HG03045 (cell line): ENCODE data around the gene SRRM5.
"Not testable (repeated sequence)": the region's sequence is repeated elsewhere in the genome, so short reads cannot be mapped to it uniquely, and the experiment has no call there.

Source experiments
- ATAC-seq: cut with Tn5 transposase; IDR thresholded peaks from one replicate; pipeline ENCODE4 v1.9.1; 2021; ENCODE audit warnings: mild to moderate bottlenecking, moderate library complexity; ENCODE audit not compliant: unreplicated experiment

The SRRM5 gene

DNA sequence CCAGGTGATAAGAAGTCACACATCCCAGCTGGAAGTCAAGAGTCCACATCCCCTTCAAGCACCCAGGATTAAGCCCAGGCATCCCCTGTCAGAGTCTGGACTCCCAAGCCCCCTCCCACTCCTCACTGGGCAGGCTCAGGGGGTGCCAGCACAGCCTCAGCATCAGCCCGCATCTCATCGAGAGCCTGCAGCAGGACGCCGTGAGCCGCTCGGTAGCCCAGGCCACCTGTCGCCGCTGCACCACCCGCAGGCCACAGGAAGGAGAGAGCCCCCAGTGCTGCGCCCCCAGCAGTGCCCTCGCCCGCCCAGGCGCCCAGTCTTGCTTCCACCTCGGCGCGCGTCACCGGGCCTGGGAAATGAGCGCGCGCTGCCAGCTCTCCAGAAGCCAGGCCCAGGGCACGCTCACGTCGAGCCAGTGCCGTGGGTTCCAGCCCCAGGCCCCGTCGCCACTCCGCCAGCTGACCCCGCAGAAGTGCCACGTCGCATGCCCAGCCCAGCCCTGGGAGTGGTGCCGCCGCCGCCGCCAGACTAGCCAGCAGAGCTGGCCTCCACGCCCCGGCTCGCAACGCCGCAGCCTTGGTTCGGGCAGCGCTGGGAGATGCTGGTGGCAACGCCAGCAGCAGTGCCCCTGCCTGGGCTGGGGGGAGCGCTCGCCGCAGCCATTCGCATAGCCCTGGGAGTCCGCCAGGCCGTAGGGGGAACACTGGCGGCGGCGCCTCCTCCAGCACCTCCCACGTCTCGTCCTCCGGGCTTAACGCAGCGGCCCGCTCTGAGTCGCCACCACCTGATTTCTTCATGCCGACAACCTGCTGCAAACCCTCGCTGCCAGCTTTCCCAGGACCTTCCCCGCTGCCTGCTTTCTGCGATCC lies 19.8 kb upstream of the SRRM5 start:
- no peak for ATAC-seq

- ATAC-seq, result no peak
Observed at GRCh38 chr19:43592800-43593350, 19.0 kb upstream of the SRRM5 start.

GRCh38 chr19:43594081-43594697 lies 17.7 kb upstream of the SRRM5 start:
- ATAC-seq, result no peak

DNA sequence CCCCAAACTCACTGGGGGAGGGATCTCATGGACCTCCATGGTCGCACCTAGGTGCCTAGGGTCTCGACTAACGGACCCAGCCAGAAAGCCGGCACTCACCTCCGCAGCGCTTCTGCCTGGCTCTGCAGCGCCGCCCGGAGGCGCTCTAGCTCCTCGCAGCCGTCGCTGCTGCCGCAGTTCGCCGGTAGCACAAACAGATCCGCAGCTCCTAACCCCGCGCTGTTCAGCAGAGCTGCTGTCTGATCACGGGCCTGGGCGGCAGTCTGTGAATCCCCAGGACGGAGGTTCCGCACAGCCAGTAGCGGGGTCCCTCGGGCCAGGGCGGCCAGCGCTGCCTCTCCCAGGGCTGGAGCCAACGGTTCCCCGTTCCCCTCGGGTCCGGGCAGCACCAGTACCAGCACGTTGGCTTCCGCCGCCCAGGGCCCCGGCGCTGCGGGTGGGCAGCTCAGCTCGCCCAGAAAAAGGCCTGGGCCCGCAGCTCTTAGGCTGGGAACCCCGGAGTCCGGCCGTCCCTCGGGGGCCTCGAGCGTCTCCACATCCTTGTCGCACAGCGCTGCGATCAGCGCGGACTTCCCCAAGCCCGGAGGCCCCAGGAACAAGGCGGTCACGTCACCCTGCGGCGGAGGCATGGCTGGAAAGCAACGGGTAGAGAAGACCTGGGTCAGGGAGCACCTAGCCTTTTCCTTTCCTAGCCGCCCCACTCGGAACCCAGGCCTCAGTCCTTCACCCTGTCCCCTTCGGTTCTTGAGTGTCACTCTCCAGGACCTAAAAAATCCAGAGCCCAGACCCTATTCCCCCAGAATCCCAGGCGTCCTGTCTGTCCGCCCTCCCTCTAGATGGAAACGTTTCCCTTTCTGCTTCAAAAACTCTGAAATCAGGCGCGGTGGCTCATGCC lies 16.9 kb upstream of the SRRM5 start:
- ATAC-seq, result no peak

DNA sequence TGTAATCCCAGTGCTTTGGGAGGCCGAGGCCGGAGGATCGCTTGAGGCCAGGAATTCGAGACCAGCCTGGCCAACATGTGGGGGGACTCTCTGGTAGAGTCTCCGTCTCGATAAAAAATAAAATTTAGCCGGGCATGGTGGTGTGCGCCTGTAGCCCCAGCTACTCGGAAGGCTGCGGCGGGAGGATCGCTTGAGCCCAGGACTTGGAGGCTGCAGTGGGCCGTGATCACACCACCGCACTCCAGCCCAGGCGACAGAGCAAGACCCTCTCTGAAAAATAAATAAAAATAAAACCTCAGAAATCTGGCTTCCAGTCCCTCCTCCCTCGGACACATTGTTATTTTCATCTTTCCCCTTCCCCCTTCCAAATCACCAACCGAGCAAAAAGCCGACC lies 16.3 kb upstream of the SRRM5 start:
- ATAC-seq, result peak; percentile 9

- peak; percentile 79 for ATAC-seq
Observed at GRCh38 chr19:43595999-43596841, 15.7 kb upstream of the SRRM5 start, which contains the start of the genes IRGQ and ZNF576. IRGQ (minus strand) TSS chr19:43596134; CDS start chr19:43595338, 796 bp downstream. ZNF576 (plus strand) TSS chr19:43596595; CDS start chr19:43597109, 514 bp downstream.

DNA sequence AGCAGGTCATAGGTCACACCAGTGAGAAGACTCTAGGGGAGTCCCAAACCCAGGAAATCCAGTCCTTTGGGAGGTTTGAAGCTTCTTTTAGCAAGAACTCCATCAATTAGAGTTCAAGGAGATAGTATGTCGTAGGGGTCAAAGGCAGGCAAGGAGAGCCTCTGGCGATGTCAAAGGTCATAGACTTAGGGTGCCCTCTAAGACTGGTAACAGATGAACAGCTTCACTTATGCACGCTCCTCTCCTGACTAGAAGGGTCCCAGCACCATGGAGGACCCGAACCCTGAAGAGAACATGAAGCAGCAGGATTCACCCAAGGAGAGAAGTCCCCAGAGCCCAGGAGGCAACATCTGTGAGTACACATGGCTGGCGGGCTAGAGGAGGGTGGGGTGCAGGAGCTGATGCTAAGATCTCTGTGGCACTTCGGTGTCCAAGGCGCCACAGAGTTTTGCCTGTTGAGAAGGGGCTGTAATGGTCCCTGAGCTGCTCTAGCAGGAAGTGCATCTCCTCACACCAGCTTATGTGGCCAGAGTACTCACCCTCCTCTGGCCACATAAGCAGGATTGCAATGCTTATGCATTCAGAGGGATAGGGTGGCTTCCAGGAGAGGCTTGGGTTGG lies 14.9 kb upstream of the SRRM5 start:
- no peak for ATAC-seq

DNA sequence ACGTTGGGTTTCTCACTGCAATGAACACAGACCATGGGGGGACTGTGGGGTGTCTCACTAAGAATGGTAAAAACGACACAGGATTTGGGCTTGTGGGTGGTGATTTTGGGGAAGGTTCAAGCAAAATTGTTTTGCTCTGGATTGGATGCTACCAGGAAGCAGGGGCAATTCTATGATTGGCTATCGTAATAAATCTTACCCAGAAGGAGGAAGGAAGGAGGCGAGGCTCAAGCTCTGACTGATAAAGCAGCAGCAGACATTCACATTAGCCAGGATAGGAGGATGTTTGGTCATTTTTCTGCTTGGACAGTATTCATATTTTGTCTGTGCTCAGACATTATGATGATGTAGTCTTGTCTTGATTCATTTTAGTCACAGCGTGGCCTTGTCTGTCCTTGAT lies 14.0 kb upstream of the SRRM5 start:
- ATAC-seq, result no peak

DNA sequence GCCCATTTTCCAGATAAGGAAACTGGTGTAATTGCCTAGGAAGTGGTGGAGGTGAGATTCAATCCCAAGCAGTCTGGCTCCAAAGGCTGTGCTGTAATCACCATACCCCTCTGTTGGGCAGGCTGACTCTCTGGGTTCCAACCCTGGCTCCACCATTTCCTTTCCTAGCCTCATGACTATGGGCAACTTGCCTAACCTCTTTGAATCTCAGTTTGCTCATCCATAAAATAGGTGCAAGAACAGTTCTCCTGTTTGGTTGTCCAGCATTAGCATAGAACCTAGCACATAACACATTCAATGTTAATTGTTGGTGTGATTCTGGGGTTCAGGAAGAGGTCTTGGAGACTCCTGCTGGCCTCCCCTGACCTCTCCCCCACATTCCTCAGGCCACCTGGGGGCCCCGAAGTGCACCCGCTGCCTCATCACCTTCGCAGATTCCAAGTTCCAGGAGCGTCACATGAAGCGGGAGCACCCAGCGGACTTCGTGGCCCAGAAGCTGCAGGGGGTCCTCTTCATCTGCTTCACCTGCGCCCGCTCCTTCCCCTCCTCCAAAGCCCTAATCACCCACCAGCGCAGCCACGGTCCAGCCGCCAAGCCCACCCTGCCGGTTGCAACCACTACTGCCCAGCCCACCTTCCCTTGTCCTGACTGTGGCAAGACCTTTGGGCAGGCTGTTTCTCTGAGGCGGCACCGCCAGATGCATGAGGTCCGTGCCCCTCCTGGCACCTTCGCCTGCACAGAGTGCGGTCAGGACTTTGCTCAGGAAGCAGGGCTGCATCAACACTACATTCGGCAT lies 13.2 kb upstream of the SRRM5 start:
- no peak for ATAC-seq

GRCh38 chr19:43599635-43600295 lies 12.1 kb upstream of the SRRM5 start:
- ATAC-seq, result no peak

DNA sequence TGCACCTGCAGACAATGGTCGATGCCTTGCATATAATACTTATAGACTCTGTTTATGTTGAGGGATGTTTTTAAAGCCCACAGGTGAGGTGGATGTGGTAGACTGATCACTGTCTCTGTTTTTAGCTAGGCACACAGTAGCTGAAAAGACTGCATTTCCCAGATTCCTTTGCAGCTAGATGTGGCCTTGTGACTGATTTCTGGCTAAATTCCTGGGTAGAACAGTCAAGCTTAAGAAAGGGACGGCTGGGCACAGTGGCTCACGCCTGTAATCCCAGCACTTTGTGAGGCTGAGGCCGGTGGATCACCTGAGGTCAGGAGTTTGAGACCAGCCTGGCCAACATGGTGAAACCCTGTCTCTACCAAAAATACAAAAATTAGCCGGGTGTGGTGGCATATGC lies 11.6 kb upstream of the SRRM5 start:
- not testable (repeated sequence) for ATAC-seq

- ATAC-seq, result no peak
Observed at GRCh38 chr19:43605875-43606568, 5.9 kb upstream of the SRRM5 start.

- ATAC-seq, result no peak
Observed at GRCh38 chr19:43606569-43607229, 5.2 kb upstream of the SRRM5 start.

DNA sequence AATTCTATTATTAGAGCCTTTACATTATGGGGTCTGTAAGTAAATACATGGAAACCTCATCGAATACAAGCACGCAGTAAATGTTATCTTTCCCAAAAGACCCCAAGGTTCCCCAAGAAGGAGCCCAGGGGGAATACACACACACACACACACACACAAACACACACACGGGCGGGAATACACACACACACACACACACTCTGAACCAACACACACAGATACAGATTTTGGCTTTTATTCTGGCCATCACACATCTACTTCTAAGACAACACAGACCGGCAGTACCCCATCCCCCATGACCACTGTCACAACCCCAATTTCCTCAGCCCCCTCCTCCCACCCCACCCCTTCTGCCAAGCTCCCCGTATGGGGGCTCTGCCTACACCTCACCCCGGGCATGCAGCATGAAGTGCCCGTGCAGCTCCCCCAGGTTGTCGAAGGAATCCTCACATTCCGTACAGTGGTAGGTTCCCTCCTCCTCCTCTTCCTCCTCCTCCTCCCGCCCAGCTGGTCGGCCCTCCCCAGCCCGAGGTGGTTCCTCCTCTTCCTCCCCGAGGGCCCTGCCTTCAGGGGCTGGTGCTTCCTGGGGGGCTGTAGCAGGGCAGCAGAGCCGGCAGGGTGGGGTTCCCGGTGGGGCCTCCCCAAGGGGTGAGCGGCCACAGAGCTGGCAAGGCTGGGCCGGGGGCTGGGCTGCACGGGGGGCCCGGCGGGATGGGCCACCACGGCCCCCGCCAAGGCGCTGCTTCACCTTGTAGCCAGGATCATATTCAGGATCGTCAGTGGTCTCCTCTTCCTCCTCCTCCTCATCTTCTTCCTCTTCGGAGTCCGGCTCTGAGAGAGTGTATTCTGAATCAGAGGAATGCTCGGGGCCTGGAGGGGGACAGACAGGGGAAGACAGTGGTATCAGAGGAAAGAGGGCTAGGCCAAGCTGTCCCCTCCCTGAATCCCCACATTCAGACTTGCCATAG lies 4.4 kb upstream of the SRRM5 start:
- no peak for ATAC-seq

- no peak for ATAC-seq
Observed at GRCh38 chr19:43609872-43610271, 2.0 kb upstream of the SRRM5 start.

DNA sequence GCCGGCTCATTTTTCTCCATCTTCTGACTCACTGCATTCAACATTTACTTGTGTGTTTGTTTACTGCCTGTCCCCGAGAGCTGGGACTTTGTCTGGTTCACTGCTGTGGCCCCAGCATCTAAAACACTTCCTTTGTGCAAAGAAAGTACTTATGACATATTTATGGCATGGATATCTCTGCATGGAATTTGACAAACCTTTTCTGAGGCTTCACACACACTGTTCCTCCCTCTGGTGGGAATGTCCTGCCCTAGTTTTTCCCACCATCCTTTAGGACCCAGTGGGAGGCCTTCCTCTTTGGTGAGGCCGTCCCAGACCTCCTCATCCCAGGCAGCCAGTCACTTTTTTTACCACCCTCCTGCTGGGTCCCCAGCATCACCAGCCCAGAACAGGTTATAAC lies 1.4 kb upstream of the SRRM5 start:
- ATAC-seq, result no peak
